DOHH2 (cell line): ENCODE results near the gene LARGE1.

Source experiments
- EZH2phosphoT487 ChIP-seq: fragments of 200-600 bp; sonication (generic); IDR thresholded peaks from 2 replicates; pipeline ENCODE4 v1.6.1; 2017; ENCODE audit warnings: borderline replicate concordance, mild to moderate bottlenecking, antibody characterized with exemption, low read length, moderate library complexity, mixed read lengths
- TF ChIP-seq, protein P1 (sequence below): fragments of 200-600 bp; sonication (generic); IDR thresholded peaks from one replicate; pipeline ENCODE4 v1.5.1; 2014; ENCODE audit warnings: antibody characterized with exemption, mild to moderate bottlenecking, low read depth, low read length; ENCODE audit not compliant: poor library complexity, severe bottlenecking

DNA sequence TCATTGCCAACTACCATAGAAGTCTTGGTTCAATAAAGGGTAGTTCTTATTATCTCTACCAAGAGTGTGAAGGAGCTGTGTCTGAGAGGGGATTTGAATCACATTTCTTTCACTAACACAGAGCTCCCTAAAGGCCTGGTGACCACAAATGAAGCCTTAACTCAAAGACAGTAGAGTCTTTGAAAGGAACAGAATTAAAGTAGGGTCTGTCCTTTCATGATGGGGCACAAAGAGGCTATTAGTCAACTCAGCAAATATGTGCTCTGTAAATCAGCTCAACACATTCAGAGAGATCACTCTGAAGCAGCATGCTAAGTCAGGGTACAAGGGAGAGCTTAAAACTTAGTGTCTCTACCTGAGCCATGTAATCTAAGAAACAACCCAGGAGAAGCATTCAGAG is 649.7 kb downstream of the LARGE1 start:
- TF ChIP-seq, protein P1, sequence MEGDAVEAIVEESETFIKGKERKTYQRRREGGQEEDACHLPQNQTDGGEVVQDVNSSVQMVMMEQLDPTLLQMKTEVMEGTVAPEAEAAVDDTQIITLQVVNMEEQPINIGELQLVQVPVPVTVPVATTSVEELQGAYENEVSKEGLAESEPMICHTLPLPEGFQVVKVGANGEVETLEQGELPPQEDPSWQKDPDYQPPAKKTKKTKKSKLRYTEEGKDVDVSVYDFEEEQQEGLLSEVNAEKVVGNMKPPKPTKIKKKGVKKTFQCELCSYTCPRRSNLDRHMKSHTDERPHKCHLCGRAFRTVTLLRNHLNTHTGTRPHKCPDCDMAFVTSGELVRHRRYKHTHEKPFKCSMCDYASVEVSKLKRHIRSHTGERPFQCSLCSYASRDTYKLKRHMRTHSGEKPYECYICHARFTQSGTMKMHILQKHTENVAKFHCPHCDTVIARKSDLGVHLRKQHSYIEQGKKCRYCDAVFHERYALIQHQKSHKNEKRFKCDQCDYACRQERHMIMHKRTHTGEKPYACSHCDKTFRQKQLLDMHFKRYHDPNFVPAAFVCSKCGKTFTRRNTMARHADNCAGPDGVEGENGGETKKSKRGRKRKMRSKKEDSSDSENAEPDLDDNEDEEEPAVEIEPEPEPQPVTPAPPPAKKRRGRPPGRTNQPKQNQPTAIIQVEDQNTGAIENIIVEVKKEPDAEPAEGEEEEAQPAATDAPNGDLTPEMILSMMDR, result no peak
- TF ChIP-seq EZH2phosphoT487, result no peak
